Measurements from ENCODE around the gene PCNT.
"Not testable (repeated sequence)": the region's sequence is repeated elsewhere in the genome, so short reads cannot be mapped to it uniquely, and the experiment has no call there.

Gene PCNT

DNA sequence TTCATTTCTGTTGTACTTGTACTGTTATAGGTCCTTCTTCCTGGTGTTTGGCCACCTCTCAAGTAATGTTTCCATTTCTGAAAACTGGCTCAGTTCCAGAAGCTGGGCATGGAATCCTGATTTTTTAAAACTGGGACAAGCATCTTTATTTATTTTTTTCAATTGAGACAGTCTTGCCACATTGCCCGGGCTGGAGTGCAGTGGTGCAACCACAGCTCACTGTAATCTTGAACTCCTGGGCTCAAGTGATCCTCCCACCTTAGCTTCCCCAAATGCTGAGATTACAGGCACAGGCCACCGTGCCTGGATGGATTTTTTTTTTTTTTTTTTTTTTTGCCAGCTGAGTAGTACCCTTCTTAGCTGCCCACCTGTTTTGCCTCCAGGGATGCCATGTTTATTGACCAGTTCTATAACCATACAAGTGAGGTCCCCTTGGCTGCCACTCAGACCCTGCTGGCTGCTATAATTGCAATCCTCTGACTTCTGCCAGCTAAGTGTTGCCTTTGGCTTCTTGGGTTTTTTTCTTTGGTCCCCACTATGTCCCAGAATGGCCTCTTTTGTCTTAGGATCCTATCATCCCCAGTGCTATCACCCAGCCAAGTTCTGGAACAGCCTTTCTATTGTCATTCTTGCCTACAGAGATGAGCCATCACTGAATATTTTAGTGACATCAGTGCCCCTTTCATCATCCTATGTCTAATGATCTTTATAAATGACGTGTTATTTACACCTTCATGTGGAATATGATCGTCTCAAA is 130.9 kb downstream of the PCNT start:
- no peak for DNase-seq (ENCODE audit: low read depth in 2 of 2)

DNA sequence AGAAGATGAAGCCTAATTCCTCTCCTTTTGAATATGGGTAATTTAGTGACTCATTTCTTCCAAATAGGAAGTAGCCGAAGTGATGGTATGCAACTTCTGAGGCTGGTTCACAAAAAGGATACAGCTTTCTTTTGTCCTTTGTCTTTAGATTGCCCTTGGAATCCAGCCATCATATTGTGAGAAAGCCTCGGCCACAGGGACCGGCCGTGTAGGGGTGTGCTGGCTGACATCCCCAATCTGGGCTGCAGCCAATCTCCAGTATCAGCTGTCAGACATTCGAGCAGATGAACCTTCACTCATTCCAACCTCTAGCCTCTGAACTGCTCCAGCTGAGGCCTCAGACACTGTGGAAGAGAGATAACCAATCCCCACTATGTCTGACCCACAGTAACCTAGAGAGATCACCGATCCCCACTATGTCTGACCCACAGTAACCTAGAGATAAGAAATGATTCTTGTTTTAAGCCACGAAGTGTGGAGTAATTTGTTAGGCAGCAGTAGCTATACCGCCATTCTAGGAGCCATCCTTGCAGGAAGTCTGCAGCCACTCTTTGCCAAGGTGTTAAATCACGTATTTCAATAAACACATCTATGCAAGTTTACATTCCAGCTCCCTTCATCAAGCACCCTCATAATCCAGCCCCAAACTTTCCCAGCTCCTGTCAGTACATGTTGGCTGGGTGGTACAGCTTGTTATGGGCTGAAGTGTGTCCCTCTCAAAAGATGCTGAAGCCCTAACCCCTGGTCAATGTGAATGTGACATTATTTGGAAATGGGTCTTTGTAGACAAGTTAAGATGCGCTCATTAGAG is 131.8 kb downstream of the PCNT start:
- DNase-seq (ENCODE audit: low read depth in 2 of 2), result no peak

GRCh38 chr21:46456750-46457149 is 132.8 kb downstream of the PCNT start:
- DNase-seq (ENCODE audit: low read depth in 2 of 2), result no peak

- no peak for DNase-seq (ENCODE audit: low read depth in 2 of 2)
Measured at GRCh38 chr21:46457801-46458314, 133.9 kb downstream of the PCNT start.

GRCh38 chr21:46458315-46459023 is 134.5 kb downstream of the PCNT start, which contains the start of gene DIP2A:
Gene DIP2A (plus strand): TSS chr21:46458891. CDS start chr21:46459132, 241 bp downstream.
- peak; percentile 87 to 89 for DNase-seq (ENCODE audit: low read depth in 2 of 2)

GRCh38 chr21:46459024-46459355 is 135.0 kb downstream of the PCNT start:
- no peak for DNase-seq (ENCODE audit: low read depth in 2 of 2)

GRCh38 chr21:46459356-46460112 is 135.6 kb downstream of the PCNT start:
- DNase-seq (ENCODE audit: low read depth in 2 of 2), result no peak

DNA sequence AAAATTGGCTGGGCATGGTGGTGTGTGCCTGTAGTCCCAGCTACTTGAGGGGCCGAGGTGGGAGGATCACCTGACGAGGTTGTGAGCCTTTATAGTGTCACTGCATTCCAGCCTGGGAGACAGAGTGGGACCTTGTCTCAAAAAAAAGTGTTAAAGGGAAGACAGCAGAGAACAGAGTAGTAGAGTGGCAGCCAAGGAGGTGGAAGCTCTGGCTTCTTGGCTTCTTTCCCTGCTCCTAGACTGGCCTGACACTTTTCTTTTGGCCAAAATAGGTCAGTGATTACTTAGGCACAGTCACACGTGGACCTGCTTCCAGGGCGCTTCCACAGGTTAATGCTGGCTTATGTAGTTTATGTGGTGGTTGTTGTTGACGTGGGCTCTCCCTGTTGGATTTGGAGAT is 138.0 kb downstream of the PCNT start:
- no peak for DNase-seq (ENCODE audit: low read depth in 2 of 2)

DNA sequence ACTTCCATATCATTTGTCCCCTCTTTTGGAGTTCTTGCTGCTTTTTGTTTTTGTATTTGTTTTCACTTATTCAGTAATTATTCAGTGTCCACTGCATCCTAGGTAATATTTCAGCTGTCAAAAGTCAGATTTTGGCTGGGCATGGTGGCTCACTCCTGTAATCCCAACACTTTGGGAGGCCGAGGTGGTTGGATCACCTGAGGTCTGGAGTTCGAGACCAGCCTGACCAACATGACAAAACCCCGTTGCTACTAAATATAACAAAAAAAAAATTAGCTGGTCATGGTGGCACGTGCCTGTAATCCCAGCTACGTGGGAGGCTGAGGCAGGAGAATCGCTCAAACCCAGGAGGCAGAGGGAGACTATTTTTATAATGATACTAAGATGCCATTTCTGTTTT is 141.2 kb downstream of the PCNT start:
- not testable (repeated sequence) for DNase-seq (ENCODE audit: low read depth in 2 of 2)

GRCh38 chr21:46465651-46466050 is 141.7 kb downstream of the PCNT start:
- no peak for DNase-seq (ENCODE audit: low read depth in 2 of 2)

DNA sequence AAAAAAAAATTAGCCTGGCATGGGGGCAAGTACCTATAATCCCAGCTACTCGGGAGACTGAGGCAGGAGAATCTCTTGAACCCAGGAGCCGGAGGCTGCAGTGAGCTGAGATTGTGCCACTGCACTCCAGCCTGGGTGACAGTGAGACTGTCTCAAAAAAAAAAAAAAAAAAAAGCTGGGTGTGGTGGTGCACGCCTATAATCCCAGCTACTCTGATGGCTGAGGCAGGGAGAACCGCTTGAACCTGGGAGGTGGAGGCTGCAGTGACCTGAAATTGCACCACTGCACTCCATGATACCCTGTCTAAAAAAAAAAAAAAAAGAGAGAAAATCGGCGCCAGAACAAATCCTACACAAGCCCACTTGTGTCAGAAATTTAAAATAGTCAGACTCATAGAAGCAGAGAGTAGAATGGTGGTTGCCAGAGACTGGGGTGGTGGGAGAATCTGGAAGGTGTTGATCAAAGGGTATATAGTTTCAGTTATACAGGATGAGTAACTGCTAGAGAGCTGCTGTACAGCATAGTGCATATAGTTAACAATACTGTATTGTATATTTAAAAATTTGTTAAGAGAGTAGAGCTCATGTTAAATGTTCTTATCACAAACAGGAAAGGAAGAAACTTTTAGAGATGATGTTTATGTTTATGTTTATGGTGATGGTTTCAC is 144.3 kb downstream of the PCNT start:
- no peak for DNase-seq (ENCODE audit: low read depth in 2 of 2)

DNA sequence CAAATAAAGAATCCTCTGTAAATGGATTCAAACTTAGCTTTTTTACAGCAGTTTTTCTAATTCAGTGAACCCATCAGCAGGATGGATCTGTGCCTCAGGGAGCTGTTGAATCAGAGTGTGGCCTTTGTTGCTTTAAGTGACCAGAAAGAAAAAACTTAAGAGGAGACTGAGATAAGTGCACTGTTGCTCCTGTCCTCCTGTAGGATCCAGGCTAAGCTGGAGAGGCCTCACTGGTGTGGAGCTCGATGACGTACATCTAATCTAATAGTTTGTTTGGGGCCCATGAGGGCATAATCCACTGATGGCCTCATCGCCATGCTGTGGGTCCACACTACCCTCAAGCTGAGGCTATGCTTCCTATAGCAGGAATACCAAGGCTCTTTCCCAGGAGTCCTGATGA is 145.3 kb downstream of the PCNT start:
- no peak for DNase-seq (ENCODE audit: low read depth in 2 of 2)

GRCh38 chr21:46471514-46471913 is 147.6 kb downstream of the PCNT start:
- no peak for DNase-seq (ENCODE audit: low read depth in 2 of 2)

- DNase-seq (ENCODE audit: low read depth in 2 of 2), result no peak
Measured at GRCh38 chr21:46472246-46472645, 148.3 kb downstream of the PCNT start.

- DNase-seq (ENCODE audit: low read depth in 2 of 2), result no peak
Measured at GRCh38 chr21:46474382-46474781, 150.4 kb downstream of the PCNT start.

DNA sequence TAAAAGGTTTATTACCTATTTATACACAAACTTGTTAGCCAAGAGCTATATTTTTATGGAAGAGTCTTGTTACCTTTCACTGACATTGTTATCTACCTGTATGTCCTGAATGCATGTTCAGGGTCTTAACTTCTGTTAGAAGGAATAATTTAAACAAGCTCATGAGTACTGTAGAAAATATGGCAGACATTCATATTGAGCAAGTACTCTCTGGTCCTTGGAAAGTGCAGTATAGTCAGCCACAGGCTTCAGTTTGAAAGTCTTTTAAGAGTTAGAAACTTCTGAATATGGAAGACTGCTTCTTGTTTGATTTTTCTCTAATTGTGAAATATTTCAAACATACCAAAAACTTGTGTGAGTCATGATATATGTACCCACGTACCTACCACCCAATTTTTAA is 151.3 kb downstream of the PCNT start:
- DNase-seq (ENCODE audit: low read depth in 2 of 2), result no peak

- DNase-seq (ENCODE audit: low read depth in 2 of 2), result no peak
Measured at GRCh38 chr21:46477765-46478164, 153.8 kb downstream of the PCNT start.

GRCh38 chr21:46478910-46479309 is 155.0 kb downstream of the PCNT start:
- no peak for DNase-seq (ENCODE audit: low read depth in 2 of 2)

DNA sequence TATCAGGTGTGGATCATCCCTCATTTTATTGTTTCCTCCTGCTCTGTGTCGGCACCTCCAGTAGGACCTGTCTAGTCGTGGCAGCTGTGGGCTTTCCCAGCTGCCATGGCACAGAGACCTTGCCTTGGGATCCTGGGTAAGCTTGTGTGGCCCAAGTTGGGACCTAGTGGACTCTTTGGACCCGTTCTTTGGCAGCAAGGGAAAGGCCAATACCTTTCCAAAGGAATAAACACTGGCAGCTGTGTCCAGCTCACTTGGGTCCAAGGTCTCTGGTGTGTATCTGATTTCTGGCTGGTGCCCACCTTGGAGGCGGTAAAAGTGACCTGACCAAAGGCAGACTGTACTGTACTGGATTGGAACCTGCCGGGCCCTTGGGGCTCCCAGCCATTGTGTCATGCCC is 156.5 kb downstream of the PCNT start:
- DNase-seq (ENCODE audit: low read depth in 2 of 2), result no peak

DNA sequence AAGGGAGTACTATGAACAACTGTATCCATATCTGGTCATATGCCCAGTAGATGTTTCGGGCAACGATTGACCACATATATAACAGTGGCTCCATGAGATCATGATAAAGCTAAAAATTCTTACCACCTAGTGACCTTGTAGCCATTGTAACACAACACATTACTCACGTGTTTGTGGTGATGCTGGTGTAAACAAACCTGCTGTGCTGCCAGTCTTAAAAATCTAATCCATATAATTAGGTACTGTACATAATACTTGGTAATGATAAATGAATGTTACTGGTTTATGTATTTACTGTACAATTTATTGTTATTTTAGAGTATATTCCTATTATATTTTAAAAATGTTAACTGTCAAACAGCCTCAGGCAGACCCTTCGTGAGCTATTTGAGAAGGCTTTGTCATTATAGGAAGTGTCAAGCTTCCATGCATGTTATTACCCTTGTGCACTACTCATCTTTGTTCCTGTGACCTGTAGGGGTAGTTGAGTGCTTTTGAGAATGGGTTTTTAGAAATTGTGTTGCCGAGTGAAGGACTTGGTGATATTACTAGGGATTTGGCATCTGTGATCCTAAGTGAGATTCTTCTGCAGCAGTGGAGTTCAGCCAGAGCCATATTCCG is 158.4 kb downstream of the PCNT start:
- no peak for DNase-seq (ENCODE audit: low read depth in 2 of 2)

DNA sequence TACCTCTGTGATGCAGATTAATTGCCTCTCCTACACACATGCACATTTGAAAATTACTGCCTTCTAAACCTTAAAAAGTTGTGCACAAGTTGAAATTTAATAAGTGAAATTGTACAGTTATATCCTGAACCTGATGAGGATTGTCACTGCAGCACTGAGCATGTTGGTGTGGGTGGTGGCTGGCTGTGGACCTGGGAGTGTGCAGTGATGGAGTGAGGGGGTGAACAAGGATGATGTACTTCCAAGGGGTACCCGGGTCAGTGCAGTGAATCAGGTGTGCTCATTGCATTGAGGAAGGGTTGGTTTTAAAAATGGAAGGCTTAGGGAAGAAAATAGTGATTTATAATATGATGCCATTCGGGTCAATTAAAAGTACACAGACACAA is 158.9 kb downstream of the PCNT start:
- DNase-seq (ENCODE audit: low read depth in 2 of 2), result no peak

Data from stimulated activated CD8-positive, alpha-beta memory T cell treated with anti-CD3 and anti-CD28 coated beads, Interleukin-2, amount 100 ng/mL, for 1 hour (primary cell).